Esophagus squamous epithelium (tissue), 5 donors: ENCODE results near the gene SEMA5A. TPM values are rescaled to one million over a fixed set of nuclear protein-coding genes. Genes with fewer than 3 reads are reported as not detected.

Source experiments
- DNase-seq: peaks from one replicate; lab custom pipeline; 2025; lab: John Stamatoyannopoulos, UW
- H3K27ac ChIP-seq, 4 donors: fragments of 200-600 bp; sonication (generic); one replicate each; pipeline ENCODE4 v1.5.1; 2016 to 2019; ENCODE audit warnings: mild to moderate bottlenecking in 1 of 4
- H3K27me3 ChIP-seq, 4 donors: fragments of 200-600 bp; sonication (generic); 1 replicate in 3 of 4; 2 replicates in 1 of 4; pipeline versions ENCODE4 v1.5.1 to v1.6.0; 2017 to 2021; ENCODE audit warnings: antibody characterized with exemption in 1 of 4
- H3K36me3 ChIP-seq, 3 donors: fragments of 200-600 bp; sonication (generic); one replicate each; pipeline ENCODE4 v1.5.1; 2016 to 2019
- H3K4me1 ChIP-seq, 3 donors: fragments of 200-600 bp; sonication (generic); one replicate each; pipeline ENCODE4 v1.5.1; 2017 to 2019
- H3K4me3 ChIP-seq, 4 donors: fragments of 200-600 bp; sonication (generic); 1 replicate in 3 of 4; 2 replicates in 1 of 4; pipeline ENCODE4 v1.5.1; 2016 to 2019; ENCODE audit warnings: mild to moderate bottlenecking in 2 of 4, moderate library complexity in 1 of 4
- H3K9me3 ChIP-seq, 3 donors: fragments of 200-600 bp; sonication (generic); one replicate each; pipeline ENCODE4 v1.5.1; 2016 to 2019
- CTCF ChIP-seq, 6 experiments: fragments of 450-650 bp in 4 of 6; fragments of 200-600 bp in 2 of 6; sonication (generic) in 2 of 6; IDR thresholded peaks; one replicate each; pipeline ENCODE4 v1.5.1; 2016 to 2019; ENCODE audit warnings: antibody characterized with exemption in 6 of 6, mild to moderate bottlenecking in 4 of 6, moderate library complexity in 4 of 6
- POLR2A ChIP-seq, 4 donors: fragments of 450-650 bp; IDR thresholded peaks; one replicate each; pipeline ENCODE4 v1.6.1; 2017; ENCODE audit warnings: antibody characterized with exemption in 4 of 4, mild to moderate bottlenecking in 4 of 4, moderate library complexity in 3 of 4
- WGBS, 2 donors: methylation state at CpG; one replicate each; pipeline ENCODE4 v1.1.5; 2018; 5-methylcytosine and 5-hydroxymethylcytosine counted together
- intact Hi-C: fragments of 100-400 bp; cut with DNase I; formaldehyde crosslinking; loops from one replicate; pipeline ENCODE4 v1.15.0; 2022
- total RNA-seq, 4 donors: library from RNA; depleted of rRNA; stranded (reverse); fragments of >200 nt; gene quantifications; one replicate each; pipeline ENCODE4 v1.1.0, GENCODE V29; 2016
- donor health status: DM: yes; HTN: yes; CAD: no.

SEMA5A gene
- total RNA-seq, 4 donors from 2014 or later, result 3.9 to 9.4 (median 8.4) TPM

DNA sequence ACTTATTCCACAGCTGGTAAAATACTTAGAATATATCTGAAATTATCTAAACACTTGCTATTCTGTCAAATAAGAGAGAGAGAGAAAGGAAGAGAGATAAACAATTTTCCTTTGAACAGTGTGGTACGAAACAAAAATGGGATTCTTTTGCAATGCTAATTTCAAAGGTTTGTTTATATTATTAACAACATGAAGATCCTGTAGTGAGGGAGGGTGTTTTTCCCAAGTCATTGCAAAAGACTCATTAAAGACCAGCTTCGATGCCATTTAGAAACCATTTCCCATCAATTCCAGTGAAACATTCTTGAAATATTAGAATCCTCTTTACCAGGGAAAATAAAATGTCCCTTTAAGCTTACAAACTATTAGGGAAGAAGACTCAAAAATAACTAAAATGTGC lies 505.4 kb downstream of the SEMA5A start:
- Histone ChIP-seq H3K9me3 (no peaks in the 10 kb centered on the region), H3K4me3 (no peak overlapping the region), H3K36me3 (peaks cover 0 to 24% (median 0%) of the 10 kb centered on the region in 3 donors), H3K27me3 (no peaks in the 10 kb centered on the region), H3K27ac (no peak overlapping the region), H3K4me1 (no peaks in the 10 kb centered on the region)
- intact Hi-C loops, result no loop called here
- DNase-seq, result no peak
- TF ChIP-seq CTCF (IDR thresholded peaks at IDR 0.05) (no peak), POLR2A (IDR thresholded peaks at IDR 0.05) (no peak)
- WGBS, 2 donors, result 76 to 82% methylated on average over 2 of the region's 2 CpGs

- TF ChIP-seq CTCF (IDR thresholded peaks at IDR 0.05) (no peak), POLR2A (IDR thresholded peaks at IDR 0.05) (no peak)
- no peak for DNase-seq
Measured at GRCh38 chr5:9037048-9037447, 508.8 kb downstream of the SEMA5A start.

DNA sequence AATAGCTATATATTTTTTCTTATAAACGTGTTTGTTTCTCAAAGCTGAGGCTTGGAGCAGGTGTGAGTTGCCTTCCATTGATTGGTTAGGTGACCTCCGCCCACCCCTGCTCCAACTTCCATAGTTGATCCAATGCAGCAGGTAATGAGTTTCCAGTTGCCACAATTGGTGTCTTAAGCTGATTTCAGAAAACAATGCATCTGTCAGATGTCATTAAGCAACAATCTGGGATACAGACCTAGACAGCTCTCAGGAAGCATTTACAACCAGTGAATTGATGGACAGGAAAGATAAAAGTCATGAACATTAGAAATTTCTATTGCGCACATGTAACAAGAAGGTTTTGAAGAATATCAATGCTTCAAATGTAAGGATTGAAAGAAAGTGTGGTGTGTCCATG lies 510.5 kb downstream of the SEMA5A start:
- intact Hi-C loops, result no loop called here

More at GRCh38 chr5:9037048-9037447, 508.8 kb downstream of the SEMA5A start:
- H3K36me3 ChIP-seq, result peaks cover 0 to 8% (median 0%) of the 10 kb centered on the region in 3 donors
- H3K9me3 ChIP-seq, result no peaks in the 10 kb centered on the region
- no peak overlapping the region for H3K4me3 ChIP-seq
- H3K27me3 ChIP-seq, result no peaks in the 10 kb centered on the region
- intact Hi-C loops, result no loop called here
- H3K4me1 ChIP-seq, result no peaks in the 10 kb centered on the region
- H3K27ac ChIP-seq, result no peak overlapping the region
- WGBS, 2 donors, result 72 to 78% methylated on average over 3 of the region's 3 CpGs

DNA sequence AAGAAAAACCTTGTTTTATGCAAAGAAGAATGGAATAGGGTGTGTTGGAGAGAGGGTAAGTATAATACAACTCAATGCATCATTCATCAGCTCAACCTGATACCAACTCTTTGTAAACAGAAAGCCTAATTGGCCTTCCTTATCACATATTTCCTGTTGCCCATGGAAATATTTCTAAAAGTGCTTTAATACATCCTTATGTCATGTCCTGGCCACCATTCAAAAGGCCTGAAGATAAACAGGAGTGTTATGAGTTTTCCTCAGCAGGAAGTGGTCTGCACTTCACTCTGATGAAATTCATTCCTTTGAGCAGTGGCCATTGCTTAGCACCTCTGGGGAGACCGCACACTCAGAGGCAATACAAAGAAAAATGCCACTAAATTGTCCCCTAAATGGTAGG lies 511.2 kb downstream of the SEMA5A start:
- Histone ChIP-seq H3K4me1 (no peaks in the 10 kb centered on the region), H3K36me3 (no peaks in the 10 kb centered on the region), H3K27ac (no peak overlapping the region), H3K4me3 (no peak overlapping the region), H3K27me3 (no peaks in the 10 kb centered on the region), H3K9me3 (no peaks in the 10 kb centered on the region)
- no peak for TF ChIP-seq CTCF (IDR thresholded peaks at IDR 0.05)
- TF ChIP-seq POLR2A (IDR thresholded peaks at IDR 0.05), result no peak
- WGBS, 2 donors, result 71 to 78% methylated on average over 1 of the region's 1 CpG
- no peak for DNase-seq
- intact Hi-C loops, result no loop called here

More for the DNA sequence above, 510.5 kb downstream of the SEMA5A start:
- Histone ChIP-seq H3K4me1 (no peaks in the 10 kb centered on the region), H3K4me3 (no peak overlapping the region), H3K9me3 (no peaks in the 10 kb centered on the region), H3K27ac (no peak overlapping the region), H3K27me3 (no peaks in the 10 kb centered on the region), H3K36me3 (no peaks in the 10 kb centered on the region)
- WGBS, 2 donors, result 71 to 73% methylated on average over 3 of the region's 3 CpGs
- TF ChIP-seq POLR2A (IDR thresholded peaks at IDR 0.05), result no peak
- no peak for TF ChIP-seq CTCF (IDR thresholded peaks at IDR 0.05)
- DNase-seq, result no peak

- TF ChIP-seq POLR2A (IDR thresholded peaks at IDR 0.05) (no peak), CTCF (IDR thresholded peaks at IDR 0.05) (no peak)
- Histone ChIP-seq H3K27ac (no peak overlapping the region), H3K27me3 (no peaks in the 10 kb centered on the region), H3K36me3 (no peaks in the 10 kb centered on the region), H3K4me1 (no peaks in the 10 kb centered on the region), H3K9me3 (no peaks in the 10 kb centered on the region), H3K4me3 (no peak overlapping the region)
- no peak for DNase-seq
- 56 to 73% methylated on average over 1 of the region's 1 CpG for WGBS, 2 donors
- intact Hi-C loops, result no loop called here
Measured at GRCh38 chr5:9033524-9033923, 512.4 kb downstream of the SEMA5A start.
